Loucy (cell line): Measurements from ENCODE around the gene CELF5.
A peak's percentile ranks its signal among the peaks of the same experiment; 100 is the strongest.

Source experiments
- H2AFZ ChIP-seq: fragments of 200-600 bp; sonication (generic); 2 replicates; pipeline ENCODE4 v1.6.0; 2016; ENCODE audit warnings: antibody characterized with exemption, mild to moderate bottlenecking, low read length, moderate library complexity
- H3F3A ChIP-seq: fragments of 200-600 bp; 2 replicates; pipeline ENCODE4 v1.6.0; 2016; ENCODE audit warnings: antibody characterized with exemption, low read depth, mild to moderate bottlenecking
- H3K27me3 ChIP-seq: fragments of 200-600 bp; sonication (generic); 2 replicates; pipeline ENCODE4 v1.6.1; 2014; ENCODE audit warnings: low read length, mild to moderate bottlenecking; ENCODE audit not compliant: insufficient read depth, poor library complexity, severe bottlenecking
- H3K36me3 ChIP-seq: fragments of 200-600 bp; sonication (generic); 2 replicates; pipeline ENCODE4 v1.6.1; 2016; ENCODE audit warnings: low read length; ENCODE audit not compliant: insufficient read depth
- H3K4me1 ChIP-seq: fragments of 200-600 bp; sonication (generic); 2 replicates; pipeline ENCODE4 v1.5.1; 2014; ENCODE audit warnings: low read length, mild to moderate bottlenecking; ENCODE audit not compliant: insufficient read depth, poor library complexity, severe bottlenecking
- H3K4me2 ChIP-seq: fragments of 200-600 bp; sonication (generic); 2 replicates; pipeline ENCODE4 v1.6.0; 2014; ENCODE audit warnings: antibody characterized with exemption, low read length, low read depth, mild to moderate bottlenecking; ENCODE audit not compliant: poor library complexity, severe bottlenecking
- H3K4me3 ChIP-seq: fragments of 200-600 bp; sonication (generic); 2 replicates; pipeline ENCODE4 v1.5.1; 2014; ENCODE audit warnings: low read length, mild to moderate bottlenecking, mixed read lengths; ENCODE audit not compliant: poor library complexity, severe bottlenecking
- H3K79me2 ChIP-seq: fragments of 200-600 bp; sonication (generic); 2 replicates; pipeline ENCODE4 v1.6.1; 2014; ENCODE audit warnings: low read length; ENCODE audit not compliant: insufficient read depth
- H3K9ac ChIP-seq: fragments of 200-600 bp; sonication (generic); 2 replicates; pipeline ENCODE4 v1.6.0; 2014; ENCODE audit warnings: mild to moderate bottlenecking, low read depth, low read length, moderate library complexity; ENCODE audit not compliant: poor library complexity, severe bottlenecking
- H3K9me2 ChIP-seq: fragments of 200-600 bp; sonication (generic); replicated peaks from 2 replicates; pipeline ENCODE4 v1.6.1; 2016; ENCODE audit warnings: low read depth, low read length, mixed read lengths
- H3K9me3 ChIP-seq: fragments of 200-600 bp; sonication (generic); 2 replicates; pipeline ENCODE4 v1.6.1; 2014; ENCODE audit warnings: mild to moderate bottlenecking, antibody characterized with exemption, low read length, low read depth; ENCODE audit not compliant: insufficient read depth
- H4K20me1 ChIP-seq: fragments of 200-600 bp; sonication (generic); 2 replicates; pipeline ENCODE4 v1.6.0; 2014; ENCODE audit warnings: antibody characterized with exemption, low read length, mild to moderate bottlenecking; ENCODE audit not compliant: insufficient read depth, poor library complexity, severe bottlenecking
- CTCF ChIP-seq: fragments of 200-600 bp; sonication (generic); conservative IDR thresholded peaks from 2 replicates; pipeline ENCODE4 v1.5.1; 2014; ENCODE audit warnings: mild to moderate bottlenecking, antibody characterized with exemption, low read length
- EZH2phosphoT487 ChIP-seq: fragments of 200-600 bp; IDR thresholded peaks from 2 replicates; pipeline ENCODE4 v1.6.1; 2018; ENCODE audit warnings: antibody characterized with exemption, mild to moderate bottlenecking, moderate library complexity, borderline replicate concordance

Gene CELF5

GRCh38 chr19:3208317-3209207 is 15.9 kb upstream of the CELF5 start:
- no peaks in the 10 kb centered on the region for H3F3A ChIP-seq
- TF ChIP-seq EZH2phosphoT487: no peak
- no peak for TF ChIP-seq CTCF
- H4K20me1 ChIP-seq: no peaks in the 10 kb centered on the region
- no peaks in the 10 kb centered on the region for H3K4me1 ChIP-seq
- H3K4me2 ChIP-seq: no peak overlapping the region
- H2AFZ ChIP-seq: no peak overlapping the region
- no peaks in the 10 kb centered on the region for H3K36me3 ChIP-seq
- H3K4me3 ChIP-seq: no peak overlapping the region
- no peaks in the 10 kb centered on the region for H3K79me2 ChIP-seq
- H3K9ac ChIP-seq: no peak overlapping the region
- H3K9me2 ChIP-seq: no peaks in the 10 kb centered on the region
- no peaks in the 10 kb centered on the region for H3K27me3 ChIP-seq
- no peaks in the 10 kb centered on the region for H3K9me3 ChIP-seq

GRCh38 chr19:3210347-3211017 is 14.0 kb upstream of the CELF5 start:
- no peaks in the 10 kb centered on the region for H3K79me2 ChIP-seq
- H3F3A ChIP-seq: no peaks in the 10 kb centered on the region
- H3K4me3 ChIP-seq: no peak overlapping the region
- no peaks in the 10 kb centered on the region for H4K20me1 ChIP-seq
- no peak overlapping the region for H2AFZ ChIP-seq
- TF ChIP-seq EZH2phosphoT487 (no peak), CTCF (peak; percentile 74)
- H3K9me3 ChIP-seq: no peaks in the 10 kb centered on the region
- no peaks in the 10 kb centered on the region for H3K4me1 ChIP-seq
- no peaks in the 10 kb centered on the region for H3K27me3 ChIP-seq
- H3K9me2 ChIP-seq: no peaks in the 10 kb centered on the region
- no peak overlapping the region for H3K9ac ChIP-seq
- H3K4me2 ChIP-seq: no peak overlapping the region
- no peaks in the 10 kb centered on the region for H3K36me3 ChIP-seq

GRCh38 chr19:3211191-3211590 is 13.3 kb upstream of the CELF5 start:
- no peaks in the 10 kb centered on the region for H3K79me2 ChIP-seq
- TF ChIP-seq EZH2phosphoT487: no peak
- TF ChIP-seq CTCF: no peak
- no peak overlapping the region for H3K9ac ChIP-seq
- H4K20me1 ChIP-seq: no peaks in the 10 kb centered on the region
- no peaks in the 10 kb centered on the region for H3F3A ChIP-seq
- no peak overlapping the region for H3K4me2 ChIP-seq
- H3K27me3 ChIP-seq: no peaks in the 10 kb centered on the region
- no peaks in the 10 kb centered on the region for H3K9me3 ChIP-seq
- no peaks in the 10 kb centered on the region for H3K36me3 ChIP-seq
- no peaks in the 10 kb centered on the region for H3K4me1 ChIP-seq
- H3K9me2 ChIP-seq: no peaks in the 10 kb centered on the region
- no peak overlapping the region for H2AFZ ChIP-seq
- H3K4me3 ChIP-seq: no peak overlapping the region
